Right lung (tissue), 10 donors: ENCODE data around the gene CC2D2A. TPM values are rescaled to one million over a fixed set of nuclear protein-coding genes. Genes with fewer than 3 reads are reported as not detected.

Experiments
- DNase-seq, 2 donors: peaks; one replicate each; pipeline ENCODE4 v3.0.0-alpha.2; 2013
- long read RNA-seq, 8 donors: transcript quantifications; one replicate each; lab custom pipeline, GENCODE V29; 2026
- polyA plus RNA-seq, 5 donors: library from polyadenylated mRNA; unstranded; fragments of 120-200 nt; gene quantifications; one replicate each; pipeline versions ENCODE4 v1.2.1 to v1.2.3, GENCODE V29; 2013; ENCODE audit warnings: inconsistent platforms in 1 of 5, low replicate concordance in 1 of 5; ENCODE audit not compliant: insufficient read length in 5 of 5, insufficient read depth in 1 of 5

CC2D2A gene
- polyA plus RNA-seq: 10 to 100 TPM; 37.5 to 61.3 (median 51.7) TPM
- long read RNA-seq, donor 1, partial matches to known transcripts: 35 of 37 reads
- long read RNA-seq, donor 1, other reads (novel, unspliced or antisense): 0 of 37 reads
- long read RNA-seq, donor 2, partial matches to known transcripts: 0 of 1 reads
- long read RNA-seq, donor 2, other reads (novel, unspliced or antisense): 0 of 1 reads
- long read RNA-seq, donor 3, partial matches to known transcripts: 81 of 105 reads
- long read RNA-seq, donor 3, other reads (novel, unspliced or antisense): 24 of 105 reads
- long read RNA-seq, donor 4, partial matches to known transcripts: 0 of 1 reads
- long read RNA-seq, donor 4, other reads (novel, unspliced or antisense): 0 of 1 reads
- long read RNA-seq, donor 5, partial matches to known transcripts: 23 of 29 reads
- long read RNA-seq, donor 5, other reads (novel, unspliced or antisense): 0 of 29 reads
- long read RNA-seq, donor 6, partial matches to known transcripts: 28 of 35 reads
- long read RNA-seq, donor 6, other reads (novel, unspliced or antisense): 0 of 35 reads
- long read RNA-seq, donor 7, partial matches to known transcripts: 0 of 3 reads
- long read RNA-seq, donor 7, other reads (novel, unspliced or antisense): 0 of 3 reads
- long read RNA-seq, donor 8, partial matches to known transcripts: 0 of 1 reads
- long read RNA-seq, donor 8, other reads (novel, unspliced or antisense): 0 of 1 reads

- DNase-seq: peak; percentile 52 to 69
These were observed at the start of gene CC2D2A for GRCh38 chr4:15469402-15470127. CC2D2A (plus strand) TSS chr4:15469882; CDS start chr4:15475933, 6,051 bp downstream.

GRCh38 chr4:15420642-15421041, 49.0 kb upstream of the CC2D2A start:
- DNase-seq: no peak

- no peak for DNase-seq
These were observed 46.4 kb upstream of the CC2D2A start for GRCh38 chr4:15423285-15423711.

DNA sequence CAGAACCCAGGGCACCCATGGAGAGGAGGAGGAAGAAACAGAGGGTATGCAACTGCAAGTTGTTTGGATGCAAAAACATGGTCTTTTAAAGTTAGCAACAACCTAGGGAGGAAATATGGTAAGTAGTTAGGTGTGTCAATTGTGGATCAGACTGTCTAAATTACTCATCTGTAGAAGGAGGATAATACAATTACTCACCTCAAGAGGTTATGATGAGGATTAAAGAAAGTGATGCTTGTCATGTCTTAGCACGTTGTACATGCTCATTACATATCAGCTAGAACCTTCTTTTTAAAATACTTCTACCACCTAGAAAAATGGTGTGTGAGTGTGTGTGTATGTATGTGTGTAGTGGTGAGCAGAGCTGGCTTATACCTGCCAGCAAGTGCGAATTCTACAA, 44.2 kb upstream of the CC2D2A start:
- DNase-seq: no peak

DNA sequence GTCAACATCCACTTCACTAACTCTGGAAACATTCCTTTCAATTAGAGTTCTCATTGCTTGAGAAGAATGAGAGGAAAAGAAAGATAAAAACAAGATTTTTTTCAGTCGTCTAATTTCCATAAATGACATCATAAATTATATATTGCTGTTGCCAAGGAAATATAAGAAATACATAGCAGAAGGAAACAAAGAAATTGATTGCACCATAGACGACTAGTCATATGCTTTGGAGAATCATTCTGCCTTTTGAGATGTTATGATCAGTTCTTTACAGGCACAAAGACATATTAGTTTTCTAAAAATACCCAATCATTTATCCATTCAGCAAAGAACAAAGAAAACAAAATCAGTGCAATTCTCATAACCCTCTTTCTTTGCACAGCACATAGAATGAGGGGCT, 42.5 kb upstream of the CC2D2A start:
- peak in 1 of 2 donors; percentile 26 for DNase-seq

- peak; percentile 33 to 36 for DNase-seq
These were observed 42.0 kb upstream of the CC2D2A start, which contains the start of gene C1QTNF7 for GRCh38 chr4:15427701-15428100. C1QTNF7 (plus strand) TSS chr4:15428033; CDS start chr4:15435744, 7,711 bp downstream.

DNA sequence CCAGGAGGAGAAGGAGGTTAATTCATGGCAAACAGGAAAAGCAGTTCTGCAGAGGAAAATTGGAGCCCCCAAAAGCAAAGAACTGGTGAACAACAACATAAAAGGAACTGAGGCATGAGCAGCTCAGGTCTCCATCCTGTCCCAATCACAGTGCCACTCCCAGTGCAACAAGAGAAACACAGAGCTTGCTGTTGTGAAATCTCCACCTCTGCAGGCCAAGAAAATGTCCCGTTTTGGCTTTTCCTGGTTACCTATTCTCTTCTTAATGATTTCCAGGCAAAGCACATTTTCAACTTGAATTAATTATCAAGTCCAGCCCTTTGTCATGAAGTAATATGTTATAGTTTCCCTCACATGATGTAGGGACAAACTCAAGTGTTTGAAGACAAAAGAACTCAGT, 41.1 kb upstream of the CC2D2A start:
- no peak for DNase-seq

GRCh38 chr4:15434091-15434490, 35.6 kb upstream of the CC2D2A start:
- DNase-seq: no peak

- no peak for DNase-seq
These were observed 35.0 kb upstream of the CC2D2A start for GRCh38 chr4:15434676-15435075.

DNA sequence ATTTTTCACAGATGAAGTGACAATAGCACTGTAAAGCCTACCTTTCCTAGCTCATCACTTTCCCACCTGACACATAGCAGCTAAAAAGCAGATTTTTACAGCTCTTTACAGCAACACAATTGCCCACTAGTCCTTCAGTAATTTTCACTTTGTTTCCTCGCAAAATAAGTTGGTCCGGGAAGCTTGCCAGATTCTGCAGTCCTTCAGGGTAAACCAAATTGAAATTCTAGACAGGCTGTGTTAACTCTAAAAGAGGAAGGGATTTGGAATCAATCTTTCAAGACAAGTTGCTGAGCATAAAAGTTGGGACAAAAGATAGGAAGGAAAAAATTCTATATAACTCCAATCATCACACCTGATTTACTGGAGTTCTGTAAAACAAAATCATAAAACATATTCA, 33.2 kb upstream of the CC2D2A start:
- peak in 1 of 2 donors; percentile 44 for DNase-seq

GRCh38 chr4:15438939-15439524, 30.6 kb upstream of the CC2D2A start:
- no peak for DNase-seq

DNA sequence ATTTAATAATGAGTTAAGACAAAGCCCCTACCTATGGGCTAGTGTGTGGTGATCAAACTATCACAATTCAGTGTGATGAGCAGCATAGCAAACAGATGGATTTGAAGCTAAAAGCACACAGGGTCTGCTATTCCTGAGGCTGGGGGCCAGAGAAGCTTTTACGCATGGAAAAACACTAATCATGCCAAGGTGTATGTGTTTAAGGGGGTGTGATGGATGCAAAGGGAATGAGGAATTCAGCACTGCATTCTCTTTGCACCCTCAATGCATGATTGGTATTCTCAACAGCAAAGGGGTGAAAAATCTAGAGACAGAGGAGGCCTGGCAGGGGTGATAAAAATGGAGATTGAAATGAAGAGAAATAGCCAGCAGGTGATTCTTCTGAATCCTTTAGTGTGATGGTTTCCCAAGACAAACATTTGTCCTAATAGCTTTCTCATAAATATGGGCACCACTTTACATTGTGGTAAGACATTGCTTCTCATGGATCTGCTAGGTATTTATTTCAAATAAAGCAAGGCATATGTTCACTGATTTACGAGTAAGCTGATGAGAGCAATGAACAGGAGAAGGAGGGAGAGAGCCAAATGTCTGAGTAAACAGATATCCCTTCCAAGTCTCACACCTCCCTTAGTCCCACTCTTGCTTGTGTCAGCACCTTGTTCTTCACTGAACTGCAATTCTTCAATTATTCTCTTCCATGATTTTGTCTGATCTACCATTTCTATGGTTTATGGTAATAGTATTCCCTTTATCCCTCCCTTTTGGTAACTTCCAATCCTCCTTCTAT, 26.1 kb upstream of the CC2D2A start:
- no peak for DNase-seq

- DNase-seq: no peak
These were observed 25.4 kb upstream of the CC2D2A start for GRCh38 chr4:15444276-15444675.

GRCh38 chr4:15444879-15445547, 24.7 kb upstream of the CC2D2A start:
- no peak for DNase-seq

GRCh38 chr4:15451181-15451865, 18.4 kb upstream of the CC2D2A start:
- DNase-seq: no peak

GRCh38 chr4:15451866-15452765, 17.6 kb upstream of the CC2D2A start:
- no peak for DNase-seq

GRCh38 chr4:15455290-15455689, 14.4 kb upstream of the CC2D2A start:
- DNase-seq: no peak

DNA sequence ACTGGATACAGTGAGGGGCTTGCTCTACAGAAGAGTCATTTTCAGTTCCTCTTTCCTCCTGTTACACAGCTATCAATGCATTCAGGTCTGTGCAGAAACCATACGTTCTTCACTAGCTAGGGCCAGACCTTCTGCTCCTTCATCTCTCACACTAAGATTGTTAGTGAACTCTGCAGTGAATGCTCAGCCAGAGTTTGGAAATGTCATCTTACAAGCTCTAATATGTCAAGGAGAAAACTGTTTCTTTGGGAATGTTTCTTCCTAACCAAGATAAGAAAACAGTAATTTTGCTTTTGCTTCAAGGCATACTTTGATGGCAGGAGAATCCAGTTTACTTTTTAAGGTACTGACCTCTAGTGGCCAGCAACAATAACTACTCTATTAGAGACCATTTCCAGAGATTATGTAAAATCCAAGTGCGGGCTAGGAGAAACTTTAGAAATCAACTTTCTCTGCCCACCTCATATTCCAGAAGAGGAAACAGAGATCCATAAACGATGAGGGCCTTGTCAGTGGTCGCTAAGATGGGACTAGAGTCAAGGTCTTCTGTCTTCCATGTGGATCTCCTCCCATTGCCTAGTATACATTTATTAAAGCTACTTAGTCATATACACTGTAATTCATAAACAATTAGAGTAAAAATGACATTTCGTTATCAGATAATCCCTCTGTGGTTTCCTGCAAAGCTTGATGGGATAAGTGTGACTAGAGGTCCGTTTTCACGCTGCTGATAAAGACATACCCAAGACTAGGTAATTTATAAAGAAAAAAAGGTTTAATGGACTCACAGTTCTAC, 12.1 kb upstream of the CC2D2A start:
- DNase-seq: peak; percentile 45 to 55
